Measurements from ENCODE around the gene CPA5.

CPA5 gene

GRCh38 chr7:130379921-130380860 lies 35.6 kb downstream of the CPA5 start, which contains the start of gene CPA1:
CPA1 (plus strand) TSS chr7:130380494; CDS start chr7:130380521, 27 bp downstream.
- no peak for DNase-seq

GRCh38 chr7:130380861-130381455 lies 36.3 kb downstream of the CPA5 start:
- no peak for DNase-seq

GRCh38 chr7:130381468-130382312 lies 37.1 kb downstream of the CPA5 start:
- no peak for DNase-seq

DNA sequence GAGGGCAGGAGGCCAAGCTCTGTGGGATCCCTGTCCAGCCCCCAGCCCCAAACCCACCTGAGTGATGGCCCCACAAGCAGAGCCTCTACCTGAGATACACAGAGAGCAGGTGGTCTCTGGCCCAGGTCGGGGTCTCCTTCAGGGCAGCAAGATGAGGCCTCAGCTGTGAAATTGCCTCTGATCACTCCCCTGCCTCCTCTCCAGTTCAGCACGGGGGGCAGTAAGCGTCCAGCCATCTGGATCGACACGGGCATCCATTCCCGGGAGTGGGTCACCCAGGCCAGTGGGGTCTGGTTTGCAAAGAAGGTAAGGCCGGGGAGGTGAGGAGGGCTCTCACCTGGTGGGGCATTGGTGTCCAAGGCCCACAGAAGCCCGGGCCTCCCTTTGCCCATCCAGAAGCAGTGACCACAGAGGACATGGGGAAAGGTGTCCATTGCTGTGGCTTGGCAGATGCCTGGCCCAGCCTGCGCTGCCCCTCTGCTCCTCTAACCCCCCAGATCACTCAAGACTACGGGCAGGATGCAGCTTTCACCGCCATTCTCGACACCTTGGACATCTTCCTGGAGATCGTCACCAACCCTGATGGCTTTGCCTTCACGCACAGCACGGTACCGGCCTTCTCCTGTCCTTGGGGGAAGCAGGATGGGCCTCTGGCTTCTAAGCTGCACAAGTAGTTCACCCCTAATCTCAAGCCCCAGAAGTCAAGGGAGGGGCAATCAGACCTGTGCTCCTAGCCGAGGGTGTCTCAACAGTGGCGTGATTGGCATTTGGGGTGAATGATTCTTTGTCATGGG lies 38.8 kb downstream of the CPA5 start:
- DNase-seq = no peak

DNA sequence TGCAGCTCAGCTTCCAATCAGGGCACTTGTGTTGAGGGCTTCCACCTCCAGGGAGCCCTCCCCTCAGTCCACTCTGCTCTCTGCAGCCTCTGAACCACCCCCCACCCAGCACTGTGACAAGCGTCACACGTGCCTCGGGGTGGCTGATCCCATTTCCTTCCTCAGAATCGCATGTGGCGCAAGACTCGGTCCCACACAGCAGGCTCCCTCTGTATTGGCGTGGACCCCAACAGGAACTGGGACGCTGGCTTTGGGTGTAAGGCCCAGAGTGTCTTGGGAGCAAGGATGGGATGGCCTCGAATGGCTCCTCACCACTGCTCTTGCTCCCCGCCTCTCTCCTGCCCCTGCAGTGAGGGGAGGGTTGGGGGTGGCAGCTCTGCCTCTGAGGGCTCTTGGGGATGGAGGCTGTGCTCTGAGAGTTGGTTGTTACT lies 39.8 kb downstream of the CPA5 start:
- no peak for DNase-seq

- DNase-seq = no peak
Observed at GRCh38 chr7:130384841-130385599, 40.4 kb downstream of the CPA5 start.

- DNase-seq = no peak
Observed at GRCh38 chr7:130385600-130386066, 41.0 kb downstream of the CPA5 start.

GRCh38 chr7:130386876-130387275 lies 42.3 kb downstream of the CPA5 start:
- DNase-seq = no peak

GRCh38 chr7:130387306-130387627 lies 42.7 kb downstream of the CPA5 start:
- DNase-seq = no peak

DNA sequence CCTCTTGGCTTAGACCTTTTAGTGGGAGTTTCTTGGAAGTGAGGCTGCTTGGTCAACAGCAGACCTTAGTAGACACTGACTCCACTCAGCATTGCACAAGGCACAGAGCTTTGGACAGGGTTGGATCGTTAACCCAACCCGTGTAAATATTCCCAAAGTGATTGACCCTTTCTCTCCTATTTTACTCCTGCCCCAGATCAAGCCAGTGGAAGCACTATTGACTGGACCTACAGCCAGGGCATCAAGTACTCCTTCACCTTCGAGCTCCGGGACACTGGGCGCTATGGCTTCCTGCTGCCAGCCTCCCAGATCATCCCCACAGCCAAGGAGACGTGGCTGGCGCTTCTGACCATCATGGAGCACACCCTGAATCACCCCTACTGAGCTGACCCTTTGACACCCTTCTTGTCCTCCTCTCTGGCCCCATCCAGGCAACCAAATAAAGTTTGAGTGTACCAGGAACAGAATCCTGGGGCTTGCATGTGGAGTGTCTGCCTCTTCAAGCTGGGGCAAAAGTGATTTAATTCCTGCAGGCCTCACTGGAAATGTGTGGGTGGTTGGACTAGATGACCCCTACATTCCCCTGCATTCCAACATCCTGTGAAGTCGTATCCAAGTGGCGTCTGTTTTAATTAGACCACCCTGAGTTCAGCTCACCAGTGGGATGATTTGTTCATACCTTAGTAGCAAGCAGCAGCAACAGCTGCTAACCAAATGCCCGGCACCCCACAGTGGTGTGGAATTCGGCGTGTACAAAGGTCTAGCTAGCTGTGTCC lies 43.2 kb downstream of the CPA5 start:
- no peak for DNase-seq

DNA sequence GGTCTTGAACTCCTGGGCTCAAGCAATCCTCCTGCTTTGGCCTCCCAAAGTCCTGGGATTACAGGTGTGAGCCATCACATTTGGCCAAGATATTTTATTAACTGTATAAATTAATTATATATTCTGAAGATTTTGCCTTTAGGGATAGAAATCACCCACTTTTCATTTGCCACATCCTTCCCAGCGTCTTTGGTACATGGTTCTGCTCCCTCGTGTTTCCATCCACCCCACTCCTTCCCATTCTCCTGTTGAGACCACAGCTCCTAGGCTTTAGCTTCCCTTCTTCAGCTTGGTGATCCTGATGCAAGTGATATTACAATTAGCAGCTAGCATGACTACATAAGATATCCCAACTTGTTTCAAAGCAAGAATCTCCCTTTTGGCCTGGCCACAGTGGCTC lies 44.1 kb downstream of the CPA5 start:
- no peak for DNase-seq

DNA sequence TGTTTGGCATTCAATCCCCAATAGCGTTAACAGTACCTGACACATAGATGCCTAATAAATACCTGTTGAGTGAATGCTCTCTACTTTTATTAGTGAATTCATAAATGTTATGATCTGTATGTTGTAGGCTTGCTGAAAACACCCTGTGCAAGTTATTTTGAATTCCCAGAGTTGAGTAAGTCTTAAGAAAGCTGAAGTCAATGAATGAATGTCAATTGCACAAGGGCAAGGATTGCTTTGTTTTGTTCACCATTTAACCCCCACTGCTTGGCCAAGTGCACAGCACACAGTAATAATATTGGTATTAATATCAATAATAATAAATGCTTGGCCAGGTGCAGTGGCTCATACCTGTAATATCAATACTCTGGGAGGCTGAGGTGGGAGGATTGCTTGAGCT lies 45.9 kb downstream of the CPA5 start:
- no peak for DNase-seq

DNA sequence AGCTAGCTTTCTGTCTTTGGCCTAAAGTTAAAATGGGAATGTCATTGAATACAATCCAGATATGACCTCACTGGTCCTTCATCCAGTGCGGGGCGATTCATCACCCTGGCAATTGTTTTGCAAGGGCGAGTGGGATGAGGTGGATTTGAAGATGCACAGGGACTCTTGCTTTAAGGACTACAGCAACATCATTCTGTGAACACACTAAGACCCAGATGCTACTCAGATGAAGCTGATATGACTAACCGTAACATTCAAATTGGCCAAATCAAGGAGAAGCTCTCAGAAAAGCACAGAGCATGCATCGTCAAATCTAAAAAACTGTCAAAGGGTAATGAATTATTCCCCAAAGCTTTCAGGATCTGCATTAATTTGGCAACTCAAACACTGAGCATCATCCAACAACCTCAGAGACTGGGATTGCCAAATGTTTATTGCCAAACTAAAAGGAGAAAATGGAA lies 48.5 kb downstream of the CPA5 start:
- no peak for DNase-seq

DNA sequence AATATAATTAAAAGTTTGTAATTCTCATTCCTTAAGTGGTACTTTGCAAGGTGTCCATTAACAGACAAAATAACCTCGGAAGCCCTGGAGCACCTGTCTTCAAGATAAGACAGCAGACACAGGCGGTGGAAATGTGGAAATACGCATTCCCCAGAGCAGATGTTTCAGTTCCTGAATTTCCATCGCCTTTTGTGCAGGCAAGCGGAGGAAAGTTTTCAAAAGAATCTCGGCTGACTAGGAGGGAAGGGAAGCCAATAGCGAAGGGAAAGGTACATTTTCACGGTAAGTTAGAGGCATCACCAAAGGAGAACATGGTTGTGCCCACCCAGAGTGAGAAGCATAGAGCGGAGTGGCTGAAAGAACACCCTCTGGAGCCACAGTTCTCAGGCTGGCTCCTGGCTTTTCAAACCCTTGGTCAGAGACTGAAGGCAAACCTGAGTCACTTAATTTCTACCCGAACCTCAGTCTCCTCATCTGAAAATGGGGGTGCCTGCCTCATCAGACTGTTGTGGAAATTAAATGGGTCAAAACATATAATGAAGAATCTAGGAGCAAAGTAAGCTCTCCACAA lies 49.3 kb downstream of the CPA5 start:
- no peak for DNase-seq

GRCh38 chr7:130394421-130395195 lies 50.0 kb downstream of the CPA5 start:
- DNase-seq = no peak

- DNase-seq = no peak
Observed at GRCh38 chr7:130395421-130395820, 50.8 kb downstream of the CPA5 start.

GRCh38 chr7:130396109-130396508 lies 51.5 kb downstream of the CPA5 start:
- no peak for DNase-seq

- DNase-seq = no peak
Observed at GRCh38 chr7:130397051-130397757, 52.6 kb downstream of the CPA5 start.

DNA sequence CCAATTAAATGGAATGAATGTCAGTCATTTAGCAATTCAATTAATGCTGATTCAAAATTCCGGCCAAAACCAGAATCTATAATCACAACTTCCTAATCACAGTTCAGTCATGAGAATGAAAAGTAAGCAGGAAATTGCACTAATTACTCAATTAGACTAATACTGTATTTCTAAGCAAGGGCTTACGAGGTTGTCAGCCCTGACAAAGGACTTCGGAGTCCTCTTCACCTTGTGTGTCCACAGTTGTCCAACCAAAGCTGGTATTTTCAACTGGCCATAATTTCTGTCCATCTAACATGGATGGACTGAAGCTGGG lies 53.1 kb downstream of the CPA5 start:
- no peak for DNase-seq
